ENCODE results near the gene PRKCA.

The PRKCA gene

GRCh38 chr17:66414561-66415175 is 112.3 kb downstream of the PRKCA start:
- no peak for DNase-seq (ENCODE audit: low spot score)

DNA sequence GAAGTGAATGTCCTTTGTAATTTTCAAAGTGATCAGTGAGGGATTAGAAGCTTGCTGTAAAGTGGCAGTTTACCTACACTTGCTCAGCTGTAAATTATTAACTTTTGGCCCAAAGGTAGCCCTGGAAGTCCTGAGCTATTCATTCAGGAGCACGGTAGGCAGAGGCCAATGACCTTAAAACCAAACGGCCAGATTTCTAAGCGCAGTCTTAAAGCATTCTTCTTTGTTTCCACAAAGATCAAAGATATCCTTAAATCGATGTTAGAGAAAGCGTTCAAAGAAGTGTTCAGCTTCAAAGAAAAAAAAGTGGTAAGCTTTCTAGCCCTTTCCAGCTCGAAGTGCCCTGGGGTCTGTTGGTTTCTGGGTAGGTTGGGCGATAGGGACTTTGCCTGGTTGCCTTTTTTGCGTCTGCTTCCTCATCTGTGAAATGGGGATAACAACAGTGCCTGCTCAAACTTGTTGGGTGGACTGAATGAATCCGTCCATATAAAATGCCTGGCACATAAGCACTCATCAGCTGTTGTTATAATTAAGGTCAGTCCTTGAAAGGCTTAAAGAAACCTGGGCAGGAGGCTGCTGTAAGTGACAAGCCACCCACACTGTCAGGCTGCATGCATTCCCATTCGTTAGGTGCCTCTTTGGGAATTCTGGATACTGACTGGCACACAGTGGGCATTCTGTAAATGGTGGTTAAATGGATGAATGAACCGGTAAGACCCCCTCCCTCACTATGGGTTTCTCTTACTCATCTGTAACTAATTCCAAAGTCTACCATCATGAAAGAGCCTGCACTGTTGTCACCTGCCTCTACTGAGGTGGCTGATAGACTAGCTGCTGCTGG is 113.2 kb downstream of the PRKCA start:
- DNase-seq (ENCODE audit: low spot score) = no peak

GRCh38 chr17:66416207-66416940 is 114.0 kb downstream of the PRKCA start:
- no peak for DNase-seq (ENCODE audit: low spot score)

DNA sequence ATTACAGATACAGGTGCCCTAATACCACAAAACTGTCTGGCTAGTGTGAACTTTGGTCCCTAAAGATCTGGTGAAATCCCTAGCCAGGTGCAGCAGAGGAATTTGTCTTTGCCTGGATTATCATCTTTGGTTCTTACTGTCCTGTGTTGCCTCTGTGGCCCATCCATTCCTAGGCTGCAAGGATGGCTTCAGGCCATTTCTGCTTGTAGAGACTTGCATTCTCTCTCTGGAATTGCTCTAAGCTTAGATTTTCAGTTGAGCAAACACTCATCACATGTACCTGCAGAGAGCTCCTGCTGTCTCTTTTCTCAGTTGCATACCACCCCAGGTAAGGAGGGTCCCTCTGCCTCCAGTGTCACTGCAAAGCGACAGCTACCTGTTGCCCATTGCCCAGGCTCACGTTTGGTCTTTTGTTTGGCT is 114.9 kb downstream of the PRKCA start:
- DNase-seq (ENCODE audit: low spot score) = no peak

GRCh38 chr17:66420961-66421371 is 118.6 kb downstream of the PRKCA start:
- DNase-seq (ENCODE audit: low spot score) = no peak

- no peak for DNase-seq (ENCODE audit: low spot score)
These were observed 119.8 kb downstream of the PRKCA start for GRCh38 chr17:66422186-66422585.

DNA sequence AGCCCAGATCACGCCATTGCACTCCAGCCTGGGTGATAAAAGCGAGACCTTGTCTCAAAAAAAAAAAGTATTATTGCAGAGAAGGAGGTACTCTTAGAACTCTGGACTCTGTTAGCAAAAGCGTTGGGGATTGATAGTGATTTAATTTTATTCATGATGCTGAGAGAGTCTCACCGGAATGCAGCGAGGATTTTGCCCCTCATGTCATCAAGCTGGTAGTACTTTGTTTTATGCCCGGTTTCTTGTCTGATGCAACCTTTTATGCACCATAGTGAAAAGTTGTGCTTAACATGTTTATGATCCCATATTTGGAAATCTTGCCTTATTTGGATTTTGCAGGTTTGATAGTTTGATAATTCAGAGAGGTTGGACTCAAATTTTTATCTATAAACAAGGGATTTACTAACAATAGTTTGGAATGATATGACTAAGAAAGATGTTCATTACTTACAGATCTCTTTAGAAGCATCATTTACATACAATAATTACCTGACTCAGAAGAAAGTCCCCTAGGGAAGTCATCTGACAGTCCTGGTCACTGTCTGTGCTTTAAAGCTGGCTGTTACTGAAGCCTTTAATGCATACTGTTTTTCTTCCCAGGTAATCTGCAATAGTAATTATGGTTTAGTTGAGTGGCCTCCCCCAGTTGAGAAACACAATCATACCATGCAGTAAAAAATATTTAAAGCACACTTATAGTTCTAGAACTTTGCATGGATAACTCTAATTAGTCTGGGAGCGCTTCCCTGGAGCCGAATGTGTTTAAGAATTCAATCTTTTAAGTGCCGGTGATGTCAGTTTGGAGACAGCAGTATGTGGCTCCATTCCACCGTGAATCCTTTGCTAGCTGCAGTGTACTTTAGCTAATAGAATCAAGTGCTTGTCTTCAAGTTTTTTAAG is 120.9 kb downstream of the PRKCA start:
- no peak for DNase-seq (ENCODE audit: low spot score)

- no peak for DNase-seq (ENCODE audit: low spot score)
These were observed 123.5 kb downstream of the PRKCA start for GRCh38 chr17:66425756-66426396.

DNA sequence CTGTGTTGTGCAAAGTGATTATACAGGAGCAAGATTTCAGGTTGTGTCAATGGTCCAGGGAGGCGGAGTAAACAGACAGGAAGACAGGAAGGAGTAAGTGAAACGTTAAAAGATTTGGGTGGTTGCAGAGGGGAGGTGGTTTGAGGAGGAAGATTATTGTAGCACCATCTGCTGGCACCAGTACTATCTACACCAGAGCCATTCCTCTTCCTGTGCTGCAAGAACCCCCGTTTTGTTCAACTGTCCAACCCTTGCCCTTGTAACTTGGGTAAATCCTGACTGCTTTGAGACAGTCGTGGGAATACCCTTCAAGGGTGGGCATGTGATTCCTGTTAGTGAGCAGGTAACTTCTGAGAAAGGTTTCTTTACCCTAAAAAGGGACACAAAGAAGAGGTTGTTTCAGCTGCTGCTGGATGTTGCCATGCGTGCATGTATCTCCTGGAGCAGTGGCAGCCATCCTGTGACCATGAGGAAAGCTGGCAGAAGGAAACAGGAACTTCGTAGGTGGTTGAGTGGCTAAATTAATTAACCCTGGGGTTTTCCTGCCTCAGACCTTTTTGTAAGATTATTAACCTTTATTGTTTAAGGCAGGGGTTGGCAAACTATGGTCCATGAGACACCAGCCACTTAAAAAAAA is 124.1 kb downstream of the PRKCA start:
- DNase-seq (ENCODE audit: low spot score) = peak; percentile 61

- DNase-seq (ENCODE audit: low spot score) = no peak
These were observed 124.7 kb downstream of the PRKCA start for GRCh38 chr17:66427134-66427533.

GRCh38 chr17:66429680-66430079 is 127.3 kb downstream of the PRKCA start:
- DNase-seq (ENCODE audit: low spot score) = no peak

- DNase-seq (ENCODE audit: low spot score) = no peak
These were observed 128.7 kb downstream of the PRKCA start for GRCh38 chr17:66430846-66431795.

GRCh38 chr17:66431910-66432309 is 129.5 kb downstream of the PRKCA start:
- no peak for DNase-seq (ENCODE audit: low spot score)

- no peak for DNase-seq (ENCODE audit: low spot score)
These were observed 130.1 kb downstream of the PRKCA start for GRCh38 chr17:66432411-66432957.

DNA sequence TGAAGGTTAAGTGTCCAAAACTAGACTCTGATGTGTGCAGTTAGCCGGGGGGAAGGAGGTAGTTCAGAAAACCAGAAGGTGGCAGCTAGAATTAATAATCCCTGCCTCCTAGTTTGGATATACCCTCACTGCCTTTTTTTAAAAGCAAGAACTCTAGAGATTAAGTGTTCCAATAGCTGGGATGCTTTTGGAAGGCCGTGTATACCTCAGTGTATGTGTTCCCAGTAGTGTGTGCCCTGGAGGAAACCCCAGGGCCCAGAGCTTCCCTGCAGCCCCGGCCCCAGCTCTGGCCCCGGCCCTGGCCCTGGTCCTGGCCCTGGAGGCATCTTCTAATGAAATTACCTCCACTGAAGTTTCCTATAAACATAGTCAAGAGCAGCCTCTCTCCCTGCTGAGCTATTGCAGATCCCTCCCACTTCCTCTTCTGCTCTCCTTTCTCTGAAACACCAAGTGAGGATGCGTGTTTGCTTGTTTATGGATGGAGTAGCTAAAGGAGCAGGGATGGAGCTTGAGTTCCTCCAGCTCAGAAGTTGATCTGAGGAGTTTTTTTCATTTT is 130.7 kb downstream of the PRKCA start:
- no peak for DNase-seq (ENCODE audit: low spot score)

DNA sequence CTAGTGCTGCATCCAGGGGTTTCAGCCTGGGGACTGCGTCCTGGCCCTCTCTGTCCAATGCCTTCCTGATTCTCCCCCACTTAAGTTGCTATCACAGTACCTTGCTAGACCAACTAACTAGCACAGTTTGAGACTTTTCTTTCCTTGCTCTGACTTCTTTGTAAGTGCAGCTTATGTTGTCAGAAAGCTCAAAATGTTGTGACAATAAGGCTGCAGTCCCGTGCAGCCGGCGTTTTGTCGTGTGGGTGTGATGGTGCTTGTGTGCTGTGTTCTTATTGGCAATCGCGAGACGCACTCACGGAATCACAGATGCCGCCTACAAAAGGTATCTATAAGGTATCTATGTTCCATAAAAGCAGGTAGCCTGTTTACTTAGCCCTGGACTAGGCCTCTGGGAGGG is 132.8 kb downstream of the PRKCA start:
- no peak for DNase-seq (ENCODE audit: low spot score)

DNA sequence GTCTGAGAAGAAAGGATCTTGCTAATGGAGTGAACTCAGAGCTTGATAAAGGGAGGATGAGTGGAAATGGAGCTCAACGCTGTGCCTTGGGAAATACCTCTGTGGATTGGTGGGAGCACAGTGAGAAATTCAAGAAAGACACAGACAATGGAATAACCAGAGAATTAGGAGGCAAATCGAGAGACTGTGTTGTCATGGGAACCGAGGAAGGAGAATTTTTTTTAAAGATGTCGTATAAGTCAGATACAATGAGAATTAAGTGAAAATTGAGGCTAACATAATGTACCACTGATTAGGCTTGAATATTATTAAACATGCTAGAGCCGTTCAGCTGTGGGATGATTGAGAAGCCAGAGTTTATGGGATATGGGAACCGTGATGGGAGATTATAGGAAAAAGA is 134.2 kb downstream of the PRKCA start:
- no peak for DNase-seq (ENCODE audit: low spot score)

DNA sequence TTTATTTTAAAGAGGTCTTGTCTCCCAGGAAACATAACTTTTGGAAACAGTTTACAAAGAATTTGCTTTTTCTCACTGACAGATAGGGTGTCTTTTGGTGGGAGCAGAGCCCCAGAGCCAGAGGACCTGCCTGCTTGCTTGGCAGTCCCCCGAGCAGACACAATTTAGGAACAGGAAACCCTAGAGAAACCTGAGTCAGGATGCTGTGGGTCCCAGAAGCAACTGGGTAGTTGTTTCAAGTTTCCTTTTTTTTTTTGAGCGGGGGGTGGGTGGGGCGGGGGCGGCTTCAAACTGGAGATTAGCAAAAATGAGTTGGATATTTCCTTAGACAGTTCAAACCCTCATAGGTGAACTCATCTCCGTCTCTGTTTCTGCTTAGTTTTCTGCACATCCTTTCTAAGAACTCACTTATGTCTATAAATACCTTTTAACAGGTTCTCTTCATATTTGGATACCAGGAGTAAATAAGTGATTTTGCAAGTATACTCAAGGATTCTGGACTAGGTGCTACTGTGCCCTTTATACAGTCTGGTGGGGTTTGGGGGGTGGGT is 135.1 kb downstream of the PRKCA start:
- DNase-seq (ENCODE audit: low spot score) = no peak

DNA sequence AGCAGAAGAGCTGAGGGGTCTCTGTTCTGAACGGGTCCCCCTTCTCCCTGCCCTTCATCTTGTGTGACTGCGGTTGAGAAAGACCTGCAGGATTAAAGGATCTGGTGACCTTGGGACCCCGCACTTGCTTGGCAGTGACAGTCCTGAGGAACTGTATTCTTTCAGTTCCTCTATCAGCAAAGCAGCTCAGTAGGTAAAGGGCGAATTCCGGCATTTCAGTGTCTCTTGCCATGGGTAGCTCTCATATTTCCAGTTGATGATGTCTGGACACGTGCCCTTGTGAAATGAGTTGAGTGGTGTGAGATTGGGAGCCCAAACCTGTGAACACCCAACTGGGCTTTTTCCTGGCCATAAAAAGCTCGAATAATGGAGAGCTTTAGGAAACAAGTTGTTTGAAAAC is 135.7 kb downstream of the PRKCA start:
- no peak for DNase-seq (ENCODE audit: low spot score)
